NCI-H2227 (cell line): ENCODE results near the gene TMEM144.

Experiments
- DNase-seq: peaks from one replicate; lab custom pipeline; 2025; ENCODE audit not compliant: unreplicated experiment; lab: John Stamatoyannopoulos, UW

The TMEM144 gene

DNA sequence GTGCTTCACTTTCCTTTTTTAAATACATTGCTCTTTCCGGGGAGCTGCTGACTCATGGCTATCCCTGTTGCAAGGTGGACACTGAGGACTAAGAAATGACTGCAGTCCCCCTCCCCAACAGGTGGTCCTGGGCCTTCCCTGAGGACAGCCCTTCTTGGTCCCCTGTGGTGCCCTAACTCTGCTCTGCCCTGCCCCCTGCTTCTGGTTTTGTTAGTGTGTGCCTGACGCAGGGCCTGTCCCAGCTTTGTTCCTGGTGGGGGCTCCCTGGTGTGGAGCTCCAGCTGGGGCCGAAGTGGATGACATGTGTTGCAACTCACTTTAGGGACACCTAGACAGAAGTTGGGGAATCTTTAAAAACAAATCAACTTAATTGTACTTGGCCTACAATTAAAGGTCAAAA lies 81.9 kb downstream of the TMEM144 start:
- DNase-seq: no peak

DNA sequence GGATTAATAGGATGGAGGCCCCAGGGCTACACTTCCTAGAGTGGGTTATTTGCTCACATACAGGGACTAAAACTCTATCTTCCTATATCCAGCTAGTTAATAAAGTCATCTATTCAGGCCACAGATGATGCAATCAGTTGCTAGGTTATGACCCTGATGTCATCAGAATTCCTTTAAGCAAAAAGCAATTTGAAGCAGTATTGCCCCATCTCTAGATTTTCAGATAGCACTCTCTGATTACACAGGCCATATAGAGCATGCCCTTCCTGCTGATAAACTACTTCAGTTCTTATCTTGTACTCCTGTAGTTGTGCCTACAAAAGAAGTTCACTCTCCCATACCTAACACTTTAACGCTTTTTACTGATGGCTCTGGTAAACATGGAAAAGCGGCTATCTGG lies 84.8 kb downstream of the TMEM144 start:
- DNase-seq: no peak

DNA sequence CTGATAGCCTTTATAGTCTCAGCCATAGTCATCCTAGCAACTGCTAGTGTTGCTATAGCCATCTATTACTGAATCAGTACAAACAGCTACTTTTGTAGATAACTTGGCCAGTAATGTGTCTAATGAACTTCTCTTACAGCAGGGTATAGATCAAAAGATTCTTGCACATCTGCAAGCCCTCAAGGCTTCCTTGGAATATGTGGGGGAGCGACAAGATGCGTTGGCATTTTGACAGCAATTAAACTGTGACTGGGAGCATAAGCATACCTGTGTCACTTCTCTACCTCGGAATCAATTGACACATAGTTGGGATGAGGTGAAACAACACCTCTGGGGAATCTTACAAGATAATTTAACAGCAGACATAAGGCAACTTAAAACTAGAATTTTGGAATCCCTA lies 87.6 kb downstream of the TMEM144 start:
- no peak for DNase-seq

DNA sequence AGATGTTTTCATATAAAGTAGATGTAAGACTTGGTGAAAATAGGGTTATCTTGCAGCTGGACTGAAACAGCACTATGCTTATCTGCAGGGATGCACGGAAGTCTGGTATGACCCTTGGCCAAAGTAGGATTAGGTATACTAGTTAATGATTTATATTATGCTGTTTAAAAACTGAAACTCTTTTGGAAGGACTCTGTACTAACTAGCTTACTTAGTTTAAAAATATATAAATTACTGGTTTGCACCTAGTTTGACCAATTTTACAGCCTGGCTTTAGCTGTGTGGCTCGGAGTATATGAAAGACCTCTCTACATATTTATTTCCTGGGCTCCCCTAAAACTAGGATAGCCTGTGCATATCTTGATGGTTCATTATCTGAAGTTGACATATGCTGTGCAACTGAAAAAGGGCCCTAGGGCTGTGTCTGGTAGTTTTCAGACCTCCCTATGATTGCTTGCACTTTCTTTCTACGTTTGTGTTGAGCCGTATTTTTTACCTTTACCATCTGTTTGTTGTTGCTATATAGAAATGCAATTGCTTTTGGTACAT lies 89.2 kb downstream of the TMEM144 start:
- DNase-seq: no peak

DNA sequence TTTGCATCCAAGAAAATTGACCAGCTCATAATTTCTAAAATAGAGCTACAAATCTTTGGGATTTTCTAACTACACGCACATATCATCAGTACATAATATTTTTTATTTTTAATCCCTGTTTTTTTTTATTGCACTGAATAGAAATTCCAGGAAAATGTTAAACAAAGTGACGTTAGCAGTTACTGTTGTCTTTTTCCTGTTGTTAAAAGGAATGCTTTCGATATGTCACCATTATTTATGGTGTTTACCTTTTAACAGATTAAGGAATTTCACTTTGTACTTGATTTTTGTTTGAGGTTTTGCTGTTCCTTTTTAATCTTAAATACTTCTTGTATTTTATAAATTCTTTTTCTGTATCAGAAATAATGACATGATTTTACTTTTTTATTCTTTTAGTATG lies 89.7 kb downstream of the TMEM144 start:
- DNase-seq: no peak

DNA sequence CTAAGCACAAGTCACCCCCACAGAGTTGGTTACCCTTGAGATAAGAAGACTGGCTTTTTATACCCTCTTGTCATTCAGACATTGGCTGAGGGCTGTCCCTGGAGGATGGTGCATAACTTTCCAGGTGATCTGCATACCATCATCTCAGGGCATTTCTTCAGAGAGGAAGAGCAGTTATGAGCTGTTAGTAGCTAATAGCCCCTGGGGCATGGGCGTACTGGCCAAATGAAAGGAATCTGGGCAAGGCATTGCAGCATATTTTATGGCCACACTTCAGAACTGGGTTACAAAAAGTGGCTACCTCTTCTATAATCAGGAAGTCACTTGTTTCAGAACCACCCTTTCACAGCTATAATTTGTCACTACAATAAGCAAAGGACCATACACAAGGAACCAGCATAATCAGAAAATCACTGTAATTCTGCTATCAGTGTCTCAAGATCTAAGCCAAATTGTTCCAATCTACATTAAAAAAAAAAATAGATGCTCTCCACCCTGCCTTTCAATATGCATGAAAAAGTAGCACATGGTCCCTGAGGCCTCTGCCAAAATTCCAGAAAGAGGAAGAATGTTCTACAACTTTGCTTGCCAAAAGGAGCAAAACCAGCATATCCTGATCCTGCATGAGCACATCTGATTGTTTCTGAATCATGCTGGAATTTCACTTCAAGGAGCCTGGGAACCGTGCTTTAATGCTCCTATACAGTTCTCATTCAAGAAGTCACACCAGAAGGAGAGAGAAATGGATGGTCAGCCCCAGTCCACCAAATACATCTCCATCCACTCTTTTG lies 92.0 kb downstream of the TMEM144 start:
- DNase-seq: no peak

DNA sequence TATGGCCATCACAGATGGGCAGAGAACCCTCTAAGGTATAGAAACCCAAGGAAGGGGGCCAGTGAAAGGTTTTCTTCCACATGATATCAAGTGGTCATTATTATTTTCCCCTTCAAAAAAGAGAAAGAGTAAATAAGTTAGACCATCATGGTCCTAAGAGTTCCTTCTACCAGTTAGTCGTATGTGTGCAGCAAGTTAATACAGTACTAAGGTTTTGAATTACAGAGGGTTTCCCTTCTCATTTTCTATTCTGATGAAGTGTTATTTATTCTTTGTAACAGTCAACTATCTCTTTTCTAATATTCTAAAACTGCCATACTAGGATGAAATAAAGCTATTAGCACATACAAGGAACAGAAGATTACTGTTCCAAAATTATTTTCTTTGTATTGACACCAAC lies 94.4 kb downstream of the TMEM144 start:
- no peak for DNase-seq
